A549 treated with CORT108297 at 1 μM for 4 hours (cell line): ENCODE results near the gene RASSF6. TPM values are rescaled to one million over a fixed set of nuclear protein-coding genes. Genes with fewer than 3 reads are reported as not detected.

ENCODE experiments used
- total RNA-seq: library from RNA; stranded (reverse); fragments of 200-300 nt; extraction: Qiagen RNA extraction; gene quantifications from 5 replicates; pipeline ENCODE4 v1.2.3, GENCODE V29; 2022

Gene RASSF6, protein sequence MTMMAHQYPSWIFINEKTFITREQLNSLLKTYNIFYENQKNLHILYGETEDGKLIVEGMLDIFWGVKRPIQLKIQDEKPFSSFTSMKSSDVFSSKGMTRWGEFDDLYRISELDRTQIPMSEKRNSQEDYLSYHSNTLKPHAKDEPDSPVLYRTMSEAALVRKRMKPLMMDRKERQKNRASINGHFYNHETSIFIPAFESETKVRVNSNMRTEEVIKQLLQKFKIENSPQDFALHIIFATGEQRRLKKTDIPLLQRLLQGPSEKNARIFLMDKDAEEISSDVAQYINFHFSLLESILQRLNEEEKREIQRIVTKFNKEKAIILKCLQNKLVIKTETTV
- 0.73 to 1.1 TPM (median 0.98 TPM) in 5 replicates for total RNA-seq

GRCh38 chr4:73620115-73620792 is at the start of gene RASSF6:
RASSF6 (minus strand) TSS chr4:73620436; CDS start chr4:73611795, 8,641 bp downstream.

Other genes starting within 250 kb of the RASSF6 start
- not detected in 5 replicates for gene ALB, start 216.1 kb downstream of the RASSF6 start, total RNA-seq
- 1.7 to 2.5 TPM (median 2.0 TPM) in 5 replicates for gene AFP, start 184.2 kb downstream of the RASSF6 start, total RNA-seq
- not detected in 5 replicates for gene AFM, start 138.7 kb downstream of the RASSF6 start, total RNA-seq
- 5.9 to 27.4 TPM (median 13.4 TPM) in 5 replicates for gene CXCL8, start 120.1 kb upstream of the RASSF6 start, total RNA-seq
- 0.05 to 0.12 TPM (median 0.07 TPM) in 3 of 5 replicates, not detected in the others for gene CXCL6, start 216.2 kb upstream of the RASSF6 start, total RNA-seq
- gene PF4V1, start 232.9 kb upstream of the RASSF6 start, total RNA-seq = not detected in 5 replicates
- 9.1 to 35.8 TPM (median 16.9 TPM) in 5 replicates for gene CXCL1, start 249.0 kb upstream of the RASSF6 start, total RNA-seq